GM23338 (cell line): ENCODE results near the gene TOR1AIP2. TPM values are rescaled to one million over a fixed set of nuclear protein-coding genes. Genes with fewer than 3 reads are reported as not detected.

ENCODE experiments used
- ATAC-seq: fragments of 200-7000 bp; cut with Tn5 transposase; 3 replicates; pipeline ENCODE4 v1.9.1; 2020
- DNase-seq: peaks from one replicate; pipeline ENCODE4 v3.0.0-alpha.2; 2015; ENCODE audit warnings: low spot score
- H2AFZ ChIP-seq: fragments of 200-600 bp; sonication (generic); 2 replicates; pipeline ENCODE4 v1.8.0; 2016; ENCODE audit warnings: antibody characterized with exemption, mild to moderate bottlenecking, moderate library complexity
- H3F3A ChIP-seq: fragments of 200-600 bp; sonication (generic); replicated peaks from 2 replicates; pipeline ENCODE4 v1.8.0; 2017; ENCODE audit warnings: antibody characterized with exemption, mixed run types, low read depth
- H3K27ac ChIP-seq: fragments of 200-600 bp; sonication (generic); 2 replicates; pipeline ENCODE4 v1.6.1; 2016; ENCODE audit warnings: low read depth
- H3K27me3 ChIP-seq: fragments of 200-600 bp; sonication (generic); 2 replicates; pipeline ENCODE4 v1.8.0; 2016; ENCODE audit warnings: mild to moderate bottlenecking, mixed run types, moderate library complexity; ENCODE audit not compliant: insufficient read depth
- H3K36me3 ChIP-seq: fragments of 200-600 bp; sonication (generic); 2 replicates; pipeline ENCODE4 v1.8.0; 2016; ENCODE audit warnings: mild to moderate bottlenecking; ENCODE audit not compliant: insufficient read depth
- H3K4me1 ChIP-seq: fragments of 200-600 bp; sonication (generic); 2 replicates; pipeline ENCODE4 v1.8.0; 2016; ENCODE audit warnings: mild to moderate bottlenecking, moderate library complexity; ENCODE audit not compliant: insufficient read depth
- H3K4me2 ChIP-seq: fragments of 200-600 bp; sonication (generic); 2 replicates; pipeline ENCODE4 v1.7.1; 2017; ENCODE audit warnings: mixed run types
- H3K4me3 ChIP-seq: fragments of 200-600 bp; sonication (generic); 2 replicates; pipeline ENCODE4 v1.6.1; 2016; ENCODE audit warnings: mixed run types
- H3K79me2 ChIP-seq: fragments of 200-600 bp; sonication (generic); replicated peaks from 2 replicates; pipeline ENCODE4 v1.8.0; 2017; ENCODE audit warnings: mild to moderate bottlenecking; ENCODE audit not compliant: insufficient read depth
- H3K9me2 ChIP-seq: fragments of 200-600 bp; sonication (generic); 2 replicates; pipeline ENCODE4 v1.8.0; 2017; ENCODE audit not compliant: insufficient read depth
- H4K20me1 ChIP-seq: fragments of 200-600 bp; sonication (generic); replicated peaks from 2 replicates; pipeline ENCODE4 v1.8.0; 2017; ENCODE audit warnings: mild to moderate bottlenecking; ENCODE audit not compliant: insufficient read depth
- H3K27ac Mint-ChIP-seq: 2 replicates; pipeline ENCODE4 v1.8.0; 2020; ENCODE audit warnings: inconsistent platforms, mild to moderate bottlenecking, moderate library complexity, mixed read lengths
- H3K27me3 Mint-ChIP-seq: 3 replicates; pipeline ENCODE4 v1.8.0; 2022; ENCODE audit warnings: low read depth, mild to moderate bottlenecking, moderate library complexity, mixed read lengths, inconsistent platforms; ENCODE audit not compliant: insufficient read depth, poor library complexity
- H3K36me3 Mint-ChIP-seq: 3 replicates; pipeline ENCODE4 v1.8.0; 2021; ENCODE audit warnings: low read depth, mild to moderate bottlenecking, inconsistent platforms, moderate library complexity, mixed read lengths
- H3K4me1 Mint-ChIP-seq: 3 replicates; pipeline ENCODE4 v1.8.0; 2020; ENCODE audit warnings: mild to moderate bottlenecking, inconsistent platforms, mixed read lengths
- H3K4me3 Mint-ChIP-seq: 3 replicates; pipeline ENCODE4 v1.8.0; 2021; ENCODE audit warnings: moderate library complexity, mild to moderate bottlenecking, inconsistent platforms, mixed read lengths
- H3K9me3 Mint-ChIP-seq: 3 replicates; pipeline ENCODE4 v1.8.0; 2020; ENCODE audit warnings: moderate library complexity, mild to moderate bottlenecking, inconsistent platforms, mixed read lengths
- CREB1 ChIP-seq: fragments of 250-450 bp; sonication (Bioruptor Pico); IDR thresholded peaks from 2 replicates; pipeline ENCODE4 v1.5.0; 2020; ENCODE audit warnings: low read depth, mild to moderate bottlenecking, moderate library complexity
- EZH2 ChIP-seq: fragments of 200-600 bp; sonication (generic); IDR thresholded peaks from one replicate; pipeline ENCODE4 v1.8.0; 2017; ENCODE audit warnings: antibody characterized with exemption, mild to moderate bottlenecking, low read depth; ENCODE audit not compliant: unreplicated experiment
- EZH2phosphoT487 ChIP-seq: fragments of 200-600 bp; sonication (generic); IDR thresholded peaks from one replicate; pipeline ENCODE4 v1.8.1; 2018; ENCODE audit warnings: antibody characterized with exemption; ENCODE audit not compliant: unreplicated experiment
- JUNB ChIP-seq: IDR thresholded peaks from one replicate; pipeline ENCODE4 v1.6.1; 2016; ENCODE audit warnings: antibody characterized with exemption; ENCODE audit not compliant: unreplicated experiment
- NANOG ChIP-seq: IDR thresholded peaks from 2 replicates; pipeline ENCODE4 v1.6.1; 2016; ENCODE audit warnings: antibody characterized with exemption, borderline replicate concordance
- POLR2AphosphoS5 ChIP-seq: IDR thresholded peaks from 2 replicates; pipeline ENCODE4 v1.6.1; 2016; ENCODE audit warnings: antibody characterized with exemption, low read depth
- STAT1 ChIP-seq: IDR thresholded peaks from one replicate; pipeline ENCODE4 v1.6.1; 2016; ENCODE audit warnings: antibody characterized with exemption; ENCODE audit not compliant: unreplicated experiment
- ZNF114 ChIP-seq: fragments of 250-450 bp; sonication (Bioruptor Pico); IDR thresholded peaks from 2 replicates; pipeline ENCODE4 v1.5.0; 2020; ENCODE audit warnings: mild to moderate bottlenecking, moderate library complexity
- ZNF331 ChIP-seq: fragments of 250-450 bp; sonication (Bioruptor Pico); IDR thresholded peaks from 2 replicates; pipeline ENCODE4 v1.5.0; 2020; ENCODE audit warnings: low read depth, mild to moderate bottlenecking, moderate library complexity
- polyA plus RNA-seq: library from polyadenylated mRNA; unstranded; fragments of >200 nt; fragmentation: Nextera tagmentation; extraction: Ambion mirVana; gene quantifications from 2 replicates; pipeline ENCODE4 v1.2.1, GENCODE V29; 2016
- total RNA-seq: library from RNA; depleted of rRNA; stranded (reverse); fragments of >200 nt; shearing (Covaris generic); gene quantifications from 2 replicates; pipeline ENCODE4 v1.2.3, GENCODE V29; 2014
- TF ChIP-seq, protein P1 (sequence below), 2 experiments: fragments of 200-600 bp in 1 of 2; sonication (generic) in 1 of 2; conservative IDR thresholded peaks; 2 replicates each; pipeline versions ENCODE4 v1.5.1 to v1.6.1; 2016 to 2017; ENCODE audit warnings: antibody characterized with exemption in 2 of 2, low read depth in 2 of 2, mild to moderate bottlenecking in 2 of 2, moderate library complexity in 1 of 2
- TF ChIP-seq, protein P2 (sequence below): IDR thresholded peaks from one replicate; pipeline ENCODE4 v1.6.1; 2018; ENCODE audit warnings: antibody characterized with exemption; ENCODE audit not compliant: unreplicated experiment
- TF ChIP-seq, protein P3 (sequence below): IDR thresholded peaks from 2 replicates; pipeline ENCODE4 v1.6.1; 2016; ENCODE audit warnings: antibody characterized with exemption

Gene TOR1AIP2
- total and polyA plus RNA-seq, 2 experiments from 2014 or later = 21.1 to 81.3 TPM

DNA sequence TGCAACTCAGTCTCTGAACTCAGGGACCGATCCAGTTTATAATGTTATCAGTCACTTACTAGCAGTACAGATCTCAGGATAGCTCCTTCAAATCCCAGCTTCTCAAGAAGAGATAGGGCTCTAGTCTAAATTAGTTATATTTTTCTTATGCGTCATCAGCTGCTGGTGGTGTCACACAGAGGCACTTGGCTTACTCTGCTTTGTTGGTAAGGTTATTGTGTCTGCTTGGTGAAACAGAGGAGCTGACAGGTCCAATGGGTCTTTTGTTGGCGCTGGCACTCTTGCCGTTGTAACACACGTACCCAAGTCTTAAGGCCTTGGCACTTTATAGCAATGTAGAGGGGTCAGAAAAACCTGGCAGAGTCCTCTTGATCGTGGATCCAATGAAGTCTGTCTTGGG, 12.2 kb downstream of the TOR1AIP2 start (continued):
- no peak for TF ChIP-seq NANOG

GRCh38 chr1:179860652-179861051, 17.0 kb downstream of the TOR1AIP2 start:
- H3K4me3 Mint-ChIP-seq = no peak overlapping the region
- Histone ChIP-seq H3K9me2 (no peaks in the 10 kb centered on the region), H3K4me2 (no peak overlapping the region), H3K27ac (no peak overlapping the region), H3K4me1 (no peaks in the 10 kb centered on the region), H3K27me3 (no peaks in the 10 kb centered on the region), H3F3A (no peaks in the 10 kb centered on the region), H4K20me1 (peaks cover 5% of the 10 kb centered on the region; the same call in 1 of the 2 replicates), H3K36me3 (peaks cover 24% of the 10 kb centered on the region), H2AFZ (no peak overlapping the region), H3K79me2 (peaks cover 7% of the 10 kb centered on the region), H3K4me3 (no peak overlapping the region)
- TF ChIP-seq JUNB (no peak), POLR2AphosphoS5 (no peak), STAT1 (no peak), NANOG (no peak), ZNF331 (CRISPR knock-in tag) (no peak), EZH2 (no peak), CREB1 (CRISPR knock-in tag) (no peak), ZNF114 (CRISPR knock-in tag) (no peak)
- TF ChIP-seq, protein P1, sequence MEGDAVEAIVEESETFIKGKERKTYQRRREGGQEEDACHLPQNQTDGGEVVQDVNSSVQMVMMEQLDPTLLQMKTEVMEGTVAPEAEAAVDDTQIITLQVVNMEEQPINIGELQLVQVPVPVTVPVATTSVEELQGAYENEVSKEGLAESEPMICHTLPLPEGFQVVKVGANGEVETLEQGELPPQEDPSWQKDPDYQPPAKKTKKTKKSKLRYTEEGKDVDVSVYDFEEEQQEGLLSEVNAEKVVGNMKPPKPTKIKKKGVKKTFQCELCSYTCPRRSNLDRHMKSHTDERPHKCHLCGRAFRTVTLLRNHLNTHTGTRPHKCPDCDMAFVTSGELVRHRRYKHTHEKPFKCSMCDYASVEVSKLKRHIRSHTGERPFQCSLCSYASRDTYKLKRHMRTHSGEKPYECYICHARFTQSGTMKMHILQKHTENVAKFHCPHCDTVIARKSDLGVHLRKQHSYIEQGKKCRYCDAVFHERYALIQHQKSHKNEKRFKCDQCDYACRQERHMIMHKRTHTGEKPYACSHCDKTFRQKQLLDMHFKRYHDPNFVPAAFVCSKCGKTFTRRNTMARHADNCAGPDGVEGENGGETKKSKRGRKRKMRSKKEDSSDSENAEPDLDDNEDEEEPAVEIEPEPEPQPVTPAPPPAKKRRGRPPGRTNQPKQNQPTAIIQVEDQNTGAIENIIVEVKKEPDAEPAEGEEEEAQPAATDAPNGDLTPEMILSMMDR (conservative IDR thresholded peaks at IDR 0.05; ENCODE audit: low read depth in 2 of 2) = no peak
- no peak overlapping the region for H3K27ac Mint-ChIP-seq
- peaks cover 24% of the 10 kb centered on the region for H3K36me3 Mint-ChIP-seq
- no peaks in the 10 kb centered on the region for H3K9me3 Mint-ChIP-seq
- ATAC-seq (no peak), DNase-seq (no peak)
- peaks cover 6% of the 10 kb centered on the region for H3K4me1 Mint-ChIP-seq
- H3K27me3 Mint-ChIP-seq = no peaks in the 10 kb centered on the region

- Histone ChIP-seq H3K36me3 (peaks cover 5% of the 10 kb centered on the region; the same call in 1 of the 2 replicates), H2AFZ (no peak overlapping the region), H3K9me2 (no peaks in the 10 kb centered on the region), H3K4me3 (no peak overlapping the region), H3K4me2 (no peak overlapping the region), H3K4me1 (no peaks in the 10 kb centered on the region), H4K20me1 (no peaks in the 10 kb centered on the region; the same call in 1 of the 2 replicates), H3K79me2 (no peaks in the 10 kb centered on the region), H3K27me3 (no peaks in the 10 kb centered on the region), H3K27ac (no peak overlapping the region), H3F3A (no peaks in the 10 kb centered on the region)
- H3K27ac Mint-ChIP-seq = no peak overlapping the region
- peaks cover 6% of the 10 kb centered on the region for H3K4me1 Mint-ChIP-seq
- H3K9me3 Mint-ChIP-seq = no peaks in the 10 kb centered on the region
- no peaks in the 10 kb centered on the region for H3K27me3 Mint-ChIP-seq
- ATAC-seq = no peak
- DNase-seq = no peak
- no peak overlapping the region for H3K4me3 Mint-ChIP-seq
- H3K36me3 Mint-ChIP-seq = no peaks in the 10 kb centered on the region
- TF ChIP-seq STAT1 (no peak), ZNF114 (CRISPR knock-in tag) (no peak), EZH2 (no peak), EZH2phosphoT487 (no peak)
- TF ChIP-seq, protein P1 (conservative IDR thresholded peaks at IDR 0.05; ENCODE audit: low read depth in 2 of 2) = no peak
- TF ChIP-seq, protein P2, sequence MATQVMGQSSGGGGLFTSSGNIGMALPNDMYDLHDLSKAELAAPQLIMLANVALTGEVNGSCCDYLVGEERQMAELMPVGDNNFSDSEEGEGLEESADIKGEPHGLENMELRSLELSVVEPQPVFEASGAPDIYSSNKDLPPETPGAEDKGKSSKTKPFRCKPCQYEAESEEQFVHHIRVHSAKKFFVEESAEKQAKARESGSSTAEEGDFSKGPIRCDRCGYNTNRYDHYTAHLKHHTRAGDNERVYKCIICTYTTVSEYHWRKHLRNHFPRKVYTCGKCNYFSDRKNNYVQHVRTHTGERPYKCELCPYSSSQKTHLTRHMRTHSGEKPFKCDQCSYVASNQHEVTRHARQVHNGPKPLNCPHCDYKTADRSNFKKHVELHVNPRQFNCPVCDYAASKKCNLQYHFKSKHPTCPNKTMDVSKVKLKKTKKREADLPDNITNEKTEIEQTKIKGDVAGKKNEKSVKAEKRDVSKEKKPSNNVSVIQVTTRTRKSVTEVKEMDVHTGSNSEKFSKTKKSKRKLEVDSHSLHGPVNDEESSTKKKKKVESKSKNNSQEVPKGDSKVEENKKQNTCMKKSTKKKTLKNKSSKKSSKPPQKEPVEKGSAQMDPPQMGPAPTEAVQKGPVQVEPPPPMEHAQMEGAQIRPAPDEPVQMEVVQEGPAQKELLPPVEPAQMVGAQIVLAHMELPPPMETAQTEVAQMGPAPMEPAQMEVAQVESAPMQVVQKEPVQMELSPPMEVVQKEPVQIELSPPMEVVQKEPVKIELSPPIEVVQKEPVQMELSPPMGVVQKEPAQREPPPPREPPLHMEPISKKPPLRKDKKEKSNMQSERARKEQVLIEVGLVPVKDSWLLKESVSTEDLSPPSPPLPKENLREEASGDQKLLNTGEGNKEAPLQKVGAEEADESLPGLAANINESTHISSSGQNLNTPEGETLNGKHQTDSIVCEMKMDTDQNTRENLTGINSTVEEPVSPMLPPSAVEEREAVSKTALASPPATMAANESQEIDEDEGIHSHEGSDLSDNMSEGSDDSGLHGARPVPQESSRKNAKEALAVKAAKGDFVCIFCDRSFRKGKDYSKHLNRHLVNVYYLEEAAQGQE = no peak
- TF ChIP-seq, protein P3, sequence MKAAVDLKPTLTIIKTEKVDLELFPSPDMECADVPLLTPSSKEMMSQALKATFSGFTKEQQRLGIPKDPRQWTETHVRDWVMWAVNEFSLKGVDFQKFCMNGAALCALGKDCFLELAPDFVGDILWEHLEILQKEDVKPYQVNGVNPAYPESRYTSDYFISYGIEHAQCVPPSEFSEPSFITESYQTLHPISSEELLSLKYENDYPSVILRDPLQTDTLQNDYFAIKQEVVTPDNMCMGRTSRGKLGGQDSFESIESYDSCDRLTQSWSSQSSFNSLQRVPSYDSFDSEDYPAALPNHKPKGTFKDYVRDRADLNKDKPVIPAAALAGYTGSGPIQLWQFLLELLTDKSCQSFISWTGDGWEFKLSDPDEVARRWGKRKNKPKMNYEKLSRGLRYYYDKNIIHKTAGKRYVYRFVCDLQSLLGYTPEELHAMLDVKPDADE = no peak
These were observed 20.6 kb downstream of the TOR1AIP2 start for GRCh38 chr1:179857009-179857408.
